ENCODE data around the gene NAA16. TPM values are rescaled to one million over a fixed set of nuclear protein-coding genes. Genes with fewer than 3 reads are reported as not detected.

NAA16 gene
- polyA plus RNA-seq, 1 donor from 2014 or later: 57.0 TPM

DNA sequence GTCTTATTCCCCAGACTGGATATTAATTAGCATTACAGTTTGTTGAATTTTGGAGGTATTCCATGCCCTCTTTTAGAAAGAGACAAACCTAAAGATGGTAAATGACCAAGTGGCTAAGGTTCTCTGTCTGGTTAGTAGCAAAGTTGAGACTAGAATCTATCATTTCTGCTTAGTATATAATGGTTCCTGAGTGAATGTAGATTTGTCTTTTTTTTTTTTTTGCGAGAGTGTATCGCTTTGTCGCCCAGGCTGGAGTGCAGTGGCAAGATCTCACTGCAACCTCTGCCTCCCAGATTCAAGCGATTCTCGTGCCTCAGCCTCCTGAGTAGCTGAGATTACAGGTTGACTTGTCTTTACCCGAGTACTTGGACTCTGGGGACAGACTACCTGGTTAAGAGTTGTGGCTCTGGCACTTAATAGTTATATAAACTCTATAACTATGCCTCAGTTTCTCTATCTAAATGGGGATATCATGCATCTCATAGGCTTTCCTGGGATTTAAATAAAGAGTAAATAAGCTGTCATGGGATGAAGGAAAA lies 2.7 kb downstream of the NAA16 start:
- Histone ChIP-seq H4K20me1 (ENCODE audit: insufficient read depth) (peaks cover 5% of the 10 kb centered on the region), H3K9me2 (ENCODE audit: insufficient read depth, low read length) (no peaks in the 10 kb centered on the region), H3K36me3 (ENCODE audit: insufficient read depth, low read length) (no peaks in the 10 kb centered on the region), H3K9ac (ENCODE audit: low read length) (no peak overlapping the region), H3F3A (ENCODE audit: insufficient read depth, low read length, poor library complexity, severe bottlenecking) (no peaks in the 10 kb centered on the region), H3K27me3 (ENCODE audit: insufficient read depth, low read depth, low read length) (no peaks in the 10 kb centered on the region), H3K79me2 (replicated peaks; ENCODE audit: insufficient read depth, low read length) (peaks cover 69% of the 10 kb centered on the region), H3K4me3 (ENCODE audit: low read length) (peak overlapping the region; percentile 95), H3K27ac (ENCODE audit: low read length) (no peak overlapping the region), H3K9me3 (ENCODE audit: low read length) (no peaks in the 10 kb centered on the region), H2AFZ (ENCODE audit: low read depth, low read length) (no peak overlapping the region), H3K4me2 (ENCODE audit: low read length) (peak overlapping the region; percentile 94)
- TF ChIP-seq EP300 (conservative IDR thresholded peaks at IDR 0.05; ENCODE audit: poor library complexity, severe bottlenecking) (no peak), TAF1 (IDR thresholded peaks at IDR 0.05; ENCODE audit: low read depth) (no peak)
- TF ChIP-seq, protein P1, sequence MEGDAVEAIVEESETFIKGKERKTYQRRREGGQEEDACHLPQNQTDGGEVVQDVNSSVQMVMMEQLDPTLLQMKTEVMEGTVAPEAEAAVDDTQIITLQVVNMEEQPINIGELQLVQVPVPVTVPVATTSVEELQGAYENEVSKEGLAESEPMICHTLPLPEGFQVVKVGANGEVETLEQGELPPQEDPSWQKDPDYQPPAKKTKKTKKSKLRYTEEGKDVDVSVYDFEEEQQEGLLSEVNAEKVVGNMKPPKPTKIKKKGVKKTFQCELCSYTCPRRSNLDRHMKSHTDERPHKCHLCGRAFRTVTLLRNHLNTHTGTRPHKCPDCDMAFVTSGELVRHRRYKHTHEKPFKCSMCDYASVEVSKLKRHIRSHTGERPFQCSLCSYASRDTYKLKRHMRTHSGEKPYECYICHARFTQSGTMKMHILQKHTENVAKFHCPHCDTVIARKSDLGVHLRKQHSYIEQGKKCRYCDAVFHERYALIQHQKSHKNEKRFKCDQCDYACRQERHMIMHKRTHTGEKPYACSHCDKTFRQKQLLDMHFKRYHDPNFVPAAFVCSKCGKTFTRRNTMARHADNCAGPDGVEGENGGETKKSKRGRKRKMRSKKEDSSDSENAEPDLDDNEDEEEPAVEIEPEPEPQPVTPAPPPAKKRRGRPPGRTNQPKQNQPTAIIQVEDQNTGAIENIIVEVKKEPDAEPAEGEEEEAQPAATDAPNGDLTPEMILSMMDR (IDR thresholded peaks at IDR 0.05; ENCODE audit: poor library complexity, severe bottlenecking): no peak

DNA sequence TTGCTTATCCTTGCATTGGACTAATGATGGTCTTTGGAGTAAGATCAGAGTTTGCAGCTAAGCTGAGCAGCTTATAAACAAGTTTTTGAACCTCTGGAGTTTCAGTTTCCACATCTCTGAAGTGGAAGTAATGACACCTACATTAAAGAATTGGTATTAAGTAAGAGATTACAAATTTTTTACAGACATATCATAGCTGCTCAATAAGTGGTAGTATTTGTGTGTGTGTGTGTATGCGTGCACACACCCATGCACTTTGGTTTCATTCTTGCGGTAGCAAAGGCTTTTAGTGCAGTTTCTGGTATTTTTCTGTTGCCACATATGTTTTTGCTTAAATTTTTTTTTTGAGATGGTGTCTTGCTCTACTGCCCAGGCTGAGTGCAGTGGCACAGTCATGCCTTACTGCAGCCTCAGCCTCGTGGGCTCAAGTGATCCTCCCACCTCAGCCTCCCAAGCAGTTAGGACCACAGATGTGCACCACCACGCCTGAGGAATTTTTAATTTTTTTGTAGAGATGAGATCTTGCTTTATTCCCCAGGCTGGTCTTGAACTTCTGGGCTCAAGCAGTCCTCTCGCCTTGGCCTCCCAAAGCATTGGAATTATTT lies 4.5 kb downstream of the NAA16 start:
- TF ChIP-seq TAF1 (IDR thresholded peaks at IDR 0.05; ENCODE audit: low read depth) (no peak), SMC3 (conservative IDR thresholded peaks at IDR 0.05; ENCODE audit: poor library complexity) (no peak), EZH2 (IDR thresholded peaks at IDR 0.05; ENCODE audit: borderline replicate concordance, insufficient read depth, low read length, poor library complexity, severe bottlenecking) (no peak), EP300 (conservative IDR thresholded peaks at IDR 0.05; ENCODE audit: poor library complexity, severe bottlenecking) (no peak), RAD21 (conservative IDR thresholded peaks at IDR 0.05) (no peak), POLR2AphosphoS5 (IDR thresholded peaks at IDR 0.05) (no peak), MXI1 (conservative IDR thresholded peaks at IDR 0.05; ENCODE audit: poor library complexity, severe bottlenecking) (no peak)
- TF ChIP-seq, protein P1 (IDR thresholded peaks at IDR 0.05; ENCODE audit: poor library complexity, severe bottlenecking): no peak
- TF ChIP-seq, protein P2, sequence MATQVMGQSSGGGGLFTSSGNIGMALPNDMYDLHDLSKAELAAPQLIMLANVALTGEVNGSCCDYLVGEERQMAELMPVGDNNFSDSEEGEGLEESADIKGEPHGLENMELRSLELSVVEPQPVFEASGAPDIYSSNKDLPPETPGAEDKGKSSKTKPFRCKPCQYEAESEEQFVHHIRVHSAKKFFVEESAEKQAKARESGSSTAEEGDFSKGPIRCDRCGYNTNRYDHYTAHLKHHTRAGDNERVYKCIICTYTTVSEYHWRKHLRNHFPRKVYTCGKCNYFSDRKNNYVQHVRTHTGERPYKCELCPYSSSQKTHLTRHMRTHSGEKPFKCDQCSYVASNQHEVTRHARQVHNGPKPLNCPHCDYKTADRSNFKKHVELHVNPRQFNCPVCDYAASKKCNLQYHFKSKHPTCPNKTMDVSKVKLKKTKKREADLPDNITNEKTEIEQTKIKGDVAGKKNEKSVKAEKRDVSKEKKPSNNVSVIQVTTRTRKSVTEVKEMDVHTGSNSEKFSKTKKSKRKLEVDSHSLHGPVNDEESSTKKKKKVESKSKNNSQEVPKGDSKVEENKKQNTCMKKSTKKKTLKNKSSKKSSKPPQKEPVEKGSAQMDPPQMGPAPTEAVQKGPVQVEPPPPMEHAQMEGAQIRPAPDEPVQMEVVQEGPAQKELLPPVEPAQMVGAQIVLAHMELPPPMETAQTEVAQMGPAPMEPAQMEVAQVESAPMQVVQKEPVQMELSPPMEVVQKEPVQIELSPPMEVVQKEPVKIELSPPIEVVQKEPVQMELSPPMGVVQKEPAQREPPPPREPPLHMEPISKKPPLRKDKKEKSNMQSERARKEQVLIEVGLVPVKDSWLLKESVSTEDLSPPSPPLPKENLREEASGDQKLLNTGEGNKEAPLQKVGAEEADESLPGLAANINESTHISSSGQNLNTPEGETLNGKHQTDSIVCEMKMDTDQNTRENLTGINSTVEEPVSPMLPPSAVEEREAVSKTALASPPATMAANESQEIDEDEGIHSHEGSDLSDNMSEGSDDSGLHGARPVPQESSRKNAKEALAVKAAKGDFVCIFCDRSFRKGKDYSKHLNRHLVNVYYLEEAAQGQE (IDR thresholded peaks at IDR 0.05; ENCODE audit: borderline replicate concordance): no peak
- no peaks in the 10 kb centered on the region for H3K27me3 ChIP-seq (ENCODE audit: insufficient read depth, low read depth, low read length)
- H3K27ac ChIP-seq (ENCODE audit: low read length): no peak overlapping the region
- no peak overlapping the region for H3K4me2 ChIP-seq (ENCODE audit: low read length)
- no peaks in the 10 kb centered on the region for H3K36me3 ChIP-seq (ENCODE audit: insufficient read depth, low read length)
- no peak overlapping the region for H3K9ac ChIP-seq (ENCODE audit: low read length)
- no peaks in the 10 kb centered on the region for H3K9me3 ChIP-seq (ENCODE audit: low read length)
- H3K4me3 ChIP-seq (ENCODE audit: low read length): no peak overlapping the region
- H3K9me2 ChIP-seq (ENCODE audit: insufficient read depth, low read length): no peaks in the 10 kb centered on the region
- H3K79me2 ChIP-seq (replicated peaks; ENCODE audit: insufficient read depth, low read length): peaks cover 84% of the 10 kb centered on the region
- H4K20me1 ChIP-seq (ENCODE audit: insufficient read depth): peaks cover 5% of the 10 kb centered on the region
- H3F3A ChIP-seq (ENCODE audit: insufficient read depth, low read length, poor library complexity, severe bottlenecking): no peaks in the 10 kb centered on the region
- H2AFZ ChIP-seq (ENCODE audit: low read depth, low read length): no peak overlapping the region
